Measurements from ENCODE around the gene KLRC2.
"Not testable (repeated sequence)": the region's sequence is repeated elsewhere in the genome, so short reads cannot be mapped to it uniquely, and the experiment has no call there.

Gene KLRC2

GRCh38 chr12:10435816-10436215, at the start of gene KLRC2:
Gene KLRC2 (minus strand): TSS chr12:10436010. CDS start chr12:10435986, 24 bp downstream.
- H3K9me3 Mint-ChIP-seq; H3K4me3 Mint-ChIP-seq; H3K4me1 Mint-ChIP-seq (ENCODE audit: low read depth); H3K27ac Mint-ChIP-seq; H3K27me3 Mint-ChIP-seq (ENCODE audit: low read depth); H3K36me3 Mint-ChIP-seq (ENCODE audit: low read depth): not testable (repeated sequence)

GRCh38 chr12:10481901-10482300, 46.1 kb upstream of the KLRC2 start:
- H3K4me3 Mint-ChIP-seq; H3K36me3 Mint-ChIP-seq (ENCODE audit: low read depth); H3K27me3 Mint-ChIP-seq (ENCODE audit: low read depth); H3K4me1 Mint-ChIP-seq (ENCODE audit: low read depth); H3K9me3 Mint-ChIP-seq; H3K27ac Mint-ChIP-seq: not testable (repeated sequence)

DNA sequence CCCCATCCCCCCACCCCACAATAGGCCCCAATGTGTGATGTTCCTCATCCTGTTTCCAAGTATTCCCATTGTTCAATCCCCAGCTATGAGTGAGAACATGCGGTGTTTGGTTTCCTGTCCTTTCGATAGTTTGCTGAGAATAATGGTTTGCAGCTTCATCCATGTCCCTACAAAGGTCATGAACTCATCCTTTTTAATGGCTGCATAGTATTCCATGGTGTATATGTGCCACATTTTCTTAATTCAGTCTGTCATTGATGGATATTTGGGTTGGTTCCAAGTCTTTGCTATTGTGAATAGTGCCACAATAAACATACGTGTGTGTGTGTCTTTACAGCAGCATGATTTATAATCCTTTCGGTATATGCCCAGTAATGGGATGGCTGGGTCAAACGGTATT, 37.0 kb upstream of the KLRC2 start:
- not testable (repeated sequence) for H3K4me3 Mint-ChIP-seq; H3K27ac Mint-ChIP-seq; H3K27me3 Mint-ChIP-seq (ENCODE audit: low read depth); H3K36me3 Mint-ChIP-seq (ENCODE audit: low read depth); H3K4me1 Mint-ChIP-seq (ENCODE audit: low read depth); H3K9me3 Mint-ChIP-seq

- Mint-ChIP-seq H3K27ac (no peak overlapping the region), H3K36me3 (ENCODE audit: low read depth) (no peaks in the 10 kb centered on the region), H3K9me3 (no peaks in the 10 kb centered on the region), H3K27me3 (ENCODE audit: low read depth) (no peaks in the 10 kb centered on the region), H3K4me3 (no peak overlapping the region), H3K4me1 (ENCODE audit: low read depth) (no peaks in the 10 kb centered on the region)
Measured at GRCh38 chr12:10469701-10470100, 33.9 kb upstream of the KLRC2 start.

- Mint-ChIP-seq H3K4me3 (no peak overlapping the region), H3K27me3 (ENCODE audit: low read depth) (peaks cover 8% of the 10 kb centered on the region), H3K9me3 (peaks cover 13% of the 10 kb centered on the region), H3K36me3 (ENCODE audit: low read depth) (no peaks in the 10 kb centered on the region), H3K27ac (no peak overlapping the region), H3K4me1 (ENCODE audit: low read depth) (no peaks in the 10 kb centered on the region)
Measured at GRCh38 chr12:10466311-10466710, 30.5 kb upstream of the KLRC2 start.

- Mint-ChIP-seq H3K4me3 (no peak overlapping the region), H3K27me3 (ENCODE audit: low read depth) (peaks cover 7% of the 10 kb centered on the region), H3K27ac (no peak overlapping the region), H3K36me3 (ENCODE audit: low read depth) (peaks cover 3% of the 10 kb centered on the region), H3K4me1 (ENCODE audit: low read depth) (no peaks in the 10 kb centered on the region), H3K9me3 (peaks cover 43% of the 10 kb centered on the region)
Measured at GRCh38 chr12:10457760-10458159, 21.9 kb upstream of the KLRC2 start.

DNA sequence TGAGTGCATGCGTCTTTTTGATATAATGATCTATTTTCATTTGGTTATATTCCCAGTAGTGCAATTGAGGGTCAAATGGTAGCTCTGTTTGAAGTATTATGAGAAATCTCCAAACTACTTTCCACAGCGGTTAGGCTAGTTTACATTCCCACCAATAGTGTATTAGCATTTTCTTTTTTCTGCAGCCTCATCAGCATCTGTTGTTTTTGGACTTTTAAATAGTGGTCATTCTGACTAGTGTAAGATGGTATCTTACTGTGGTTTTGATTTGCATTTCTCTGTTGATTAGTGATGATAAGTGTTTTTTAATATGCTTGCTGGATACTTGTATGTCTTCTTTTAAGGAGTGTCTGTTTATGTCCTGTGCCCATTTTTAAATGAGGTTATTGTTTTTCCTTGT, 21.0 kb upstream of the KLRC2 start:
- Mint-ChIP-seq H3K4me1 (ENCODE audit: low read depth) (no peaks in the 10 kb centered on the region), H3K4me3 (no peak overlapping the region), H3K27ac (no peak overlapping the region), H3K9me3 (peaks cover 40% of the 10 kb centered on the region), H3K27me3 (ENCODE audit: low read depth) (peaks cover 5% of the 10 kb centered on the region), H3K36me3 (ENCODE audit: low read depth) (peaks cover 3% of the 10 kb centered on the region)

GRCh38 chr12:10455766-10456165, 20.0 kb upstream of the KLRC2 start:
- H3K27me3 Mint-ChIP-seq (ENCODE audit: low read depth), result peaks cover 3% of the 10 kb centered on the region
- H3K36me3 Mint-ChIP-seq (ENCODE audit: low read depth), result peaks cover 3% of the 10 kb centered on the region
- no peak overlapping the region for H3K27ac Mint-ChIP-seq
- H3K9me3 Mint-ChIP-seq, result peaks cover 37% of the 10 kb centered on the region
- no peaks in the 10 kb centered on the region for H3K4me1 Mint-ChIP-seq (ENCODE audit: low read depth)
- H3K4me3 Mint-ChIP-seq, result no peak overlapping the region

- Mint-ChIP-seq H3K36me3 (ENCODE audit: low read depth) (peaks cover 3% of the 10 kb centered on the region), H3K4me1 (ENCODE audit: low read depth) (no peaks in the 10 kb centered on the region), H3K9me3 (peaks cover 33% of the 10 kb centered on the region), H3K27ac (no peak overlapping the region), H3K27me3 (ENCODE audit: low read depth) (no peaks in the 10 kb centered on the region), H3K4me3 (no peak overlapping the region)
Measured at GRCh38 chr12:10454531-10454930, 18.7 kb upstream of the KLRC2 start.

GRCh38 chr12:10453156-10453555, 17.3 kb upstream of the KLRC2 start, which contains the start of gene KLRC1:
Gene KLRC1 (minus strand): TSS chr12:10453377. CDS start chr12:10451156, 2,221 bp downstream.
- Mint-ChIP-seq H3K36me3 (ENCODE audit: low read depth) (peaks cover 3% of the 10 kb centered on the region), H3K4me1 (ENCODE audit: low read depth) (no peaks in the 10 kb centered on the region), H3K9me3 (peaks cover 29% of the 10 kb centered on the region), H3K27me3 (ENCODE audit: low read depth) (no peaks in the 10 kb centered on the region), H3K27ac (no peak within 1 kb of the TSS), H3K4me3 (no peak within 1 kb of the TSS)

GRCh38 chr12:10448236-10448635, 12.4 kb upstream of the KLRC2 start:
- Mint-ChIP-seq H3K27ac (no peak overlapping the region), H3K4me3 (no peak overlapping the region), H3K36me3 (ENCODE audit: low read depth) (no peaks in the 10 kb centered on the region), H3K9me3 (no peaks in the 10 kb centered on the region), H3K27me3 (ENCODE audit: low read depth) (no peaks in the 10 kb centered on the region), H3K4me1 (ENCODE audit: low read depth) (no peaks in the 10 kb centered on the region)

DNA sequence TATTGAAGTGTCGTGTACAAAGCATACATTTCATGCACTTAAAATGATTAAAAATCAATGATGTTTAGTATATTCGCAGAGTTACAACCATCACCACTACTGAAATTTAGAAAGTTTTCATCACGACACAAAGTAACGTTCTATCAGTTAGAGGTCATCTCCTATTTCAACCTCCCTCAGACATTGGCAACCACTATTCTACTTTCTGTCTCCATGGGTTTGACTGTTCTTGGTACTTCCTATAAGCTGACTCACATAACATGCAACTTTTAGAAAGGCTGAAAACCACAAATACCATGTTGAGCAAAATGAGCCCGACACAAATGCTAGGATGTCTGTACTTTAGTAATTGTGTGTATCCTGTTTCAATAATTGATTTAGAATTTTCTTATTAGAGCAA, 10.2 kb upstream of the KLRC2 start:
- H3K36me3 Mint-ChIP-seq (ENCODE audit: low read depth); H3K27ac Mint-ChIP-seq; H3K4me1 Mint-ChIP-seq (ENCODE audit: low read depth); H3K9me3 Mint-ChIP-seq; H3K27me3 Mint-ChIP-seq (ENCODE audit: low read depth); H3K4me3 Mint-ChIP-seq: not testable (repeated sequence)

DNA sequence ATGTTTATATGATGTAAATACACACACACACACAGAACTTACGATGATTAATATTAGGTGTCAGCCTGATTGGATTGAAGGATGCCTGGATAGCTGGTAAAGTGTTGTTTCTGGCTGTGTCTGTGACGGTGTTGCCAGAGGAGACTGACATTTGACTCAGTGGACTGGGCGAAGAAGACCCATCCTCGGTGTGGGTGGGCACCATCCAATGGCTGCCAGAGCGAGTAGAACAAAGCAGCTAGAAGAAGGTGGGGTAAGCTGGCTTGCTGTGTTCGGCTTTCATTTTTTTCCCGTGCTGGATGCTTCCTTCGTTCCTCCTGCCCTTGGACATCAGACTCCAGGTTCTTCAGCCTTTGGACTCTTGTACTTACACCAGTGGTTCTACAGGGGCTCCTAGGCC, 5.3 kb upstream of the KLRC2 start:
- not testable (repeated sequence) for H3K4me1 Mint-ChIP-seq (ENCODE audit: low read depth); H3K27ac Mint-ChIP-seq; H3K4me3 Mint-ChIP-seq; H3K9me3 Mint-ChIP-seq; H3K27me3 Mint-ChIP-seq (ENCODE audit: low read depth); H3K36me3 Mint-ChIP-seq (ENCODE audit: low read depth)

GRCh38 chr12:10439608-10440274, 3.9 kb upstream of the KLRC2 start:
- not testable (repeated sequence) for H3K4me1 Mint-ChIP-seq (ENCODE audit: low read depth); H3K9me3 Mint-ChIP-seq; H3K4me3 Mint-ChIP-seq; H3K27ac Mint-ChIP-seq; H3K36me3 Mint-ChIP-seq (ENCODE audit: low read depth); H3K27me3 Mint-ChIP-seq (ENCODE audit: low read depth)

DNA sequence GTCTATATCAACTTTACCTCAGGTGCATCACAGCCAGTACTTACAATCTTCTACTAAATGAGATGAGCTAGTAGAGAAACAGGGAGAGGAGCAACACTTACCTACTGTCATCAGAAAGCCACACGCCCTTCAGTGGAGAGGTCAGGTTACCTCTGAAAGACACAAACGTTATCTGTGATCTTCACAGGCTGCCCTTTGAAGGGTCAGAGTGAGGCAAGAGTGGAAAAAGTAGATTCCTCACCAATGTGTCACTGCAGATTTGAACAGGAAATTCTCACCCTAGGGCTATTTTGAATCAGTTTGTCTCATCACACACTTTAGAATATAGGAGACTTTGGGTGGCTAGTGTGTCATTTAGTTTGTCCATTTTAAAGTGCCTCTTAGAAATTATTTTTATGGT, 1.8 kb upstream of the KLRC2 start:
- not testable (repeated sequence) for H3K4me1 Mint-ChIP-seq (ENCODE audit: low read depth); H3K4me3 Mint-ChIP-seq; H3K27ac Mint-ChIP-seq; H3K9me3 Mint-ChIP-seq; H3K36me3 Mint-ChIP-seq (ENCODE audit: low read depth); H3K27me3 Mint-ChIP-seq (ENCODE audit: low read depth)

- H3K36me3 Mint-ChIP-seq (ENCODE audit: low read depth); H3K27me3 Mint-ChIP-seq (ENCODE audit: low read depth); H3K9me3 Mint-ChIP-seq; H3K4me3 Mint-ChIP-seq; H3K4me1 Mint-ChIP-seq (ENCODE audit: low read depth); H3K27ac Mint-ChIP-seq: not testable (repeated sequence)
Measured at GRCh38 chr12:10430623-10431022, 5.2 kb downstream of the KLRC2 start.
